H9 (cell line): ENCODE results near the gene EPN1. TPM values are rescaled to one million over a fixed set of nuclear protein-coding genes. Genes with fewer than 3 reads are reported as not detected.

ENCODE experiments used
- DNase-seq: peaks from one replicate; pipeline ENCODE4 v3.0.0-alpha.2; 2017
- H2AFZ ChIP-seq: one replicate; pipeline ENCODE4 v1.6.1; 2013; ENCODE audit warnings: mild to moderate bottlenecking, low read length, control low read depth, moderate library complexity
- H2AK5ac ChIP-seq: 2 replicates; pipeline ENCODE4 v1.6.1; 2013; ENCODE audit warnings: low read length, control low read depth, mixed read lengths; ENCODE audit not compliant: insufficient read length
- H2BK120ac ChIP-seq: one replicate; pipeline ENCODE4 v1.6.1; 2013; ENCODE audit warnings: low read depth, mild to moderate bottlenecking, low read length, control low read depth, inconsistent platforms; ENCODE audit not compliant: poor library complexity, severe bottlenecking
- H2BK12ac ChIP-seq: 2 replicates; pipeline ENCODE4 v1.6.1; 2013; ENCODE audit warnings: low read length, control low read depth, mixed read lengths, low read depth; ENCODE audit not compliant: insufficient read length
- H2BK15ac ChIP-seq: 2 replicates; pipeline ENCODE4 v1.6.1; 2013; ENCODE audit warnings: low read depth, low read length, control low read depth
- H2BK20ac ChIP-seq: one replicate; pipeline ENCODE4 v1.6.1; 2013; ENCODE audit warnings: low read depth, mild to moderate bottlenecking, low read length, control low read depth, inconsistent platforms; ENCODE audit not compliant: poor library complexity, severe bottlenecking
- H2BK5ac ChIP-seq: 2 replicates; pipeline ENCODE4 v1.6.1; 2013; ENCODE audit warnings: low read length, control low read depth, mixed read lengths; ENCODE audit not compliant: insufficient read length
- H3K14ac ChIP-seq: 2 replicates; pipeline ENCODE4 v1.6.1; 2013; ENCODE audit warnings: low read length, control low read depth; ENCODE audit not compliant: insufficient read depth
- H3K18ac ChIP-seq: 2 replicates; pipeline ENCODE4 v1.6.1; 2013; ENCODE audit warnings: low read depth, mild to moderate bottlenecking, mixed read lengths, low read length, control low read depth; ENCODE audit not compliant: insufficient read length
- H3K23ac ChIP-seq: 2 replicates; pipeline ENCODE4 v1.6.1; 2013; ENCODE audit warnings: low read length, control low read depth, mixed read lengths, low read depth; ENCODE audit not compliant: insufficient read length
- H3K23me2 ChIP-seq: 2 replicates; pipeline ENCODE4 v1.6.1; 2013; ENCODE audit warnings: low read depth, mild to moderate bottlenecking, mixed read lengths, low read length, control low read depth; ENCODE audit not compliant: insufficient read length, poor library complexity, severe bottlenecking
- H3K27ac ChIP-seq: 2 replicates; pipeline ENCODE4 v1.5.1; 2013; ENCODE audit warnings: low read length, control low read depth, mixed read lengths, low read depth; ENCODE audit not compliant: insufficient read length
- H3K27me3 ChIP-seq: 2 replicates; pipeline ENCODE4 v1.6.1; 2013; ENCODE audit warnings: low read length, control low read depth, inconsistent platforms; ENCODE audit not compliant: insufficient read depth
- H3K4ac ChIP-seq: 2 replicates; pipeline ENCODE4 v1.6.1; 2013; ENCODE audit warnings: low read depth, mild to moderate bottlenecking, control low read depth, inconsistent platforms, low read length, moderate library complexity
- H3K4me1 ChIP-seq: 2 replicates; pipeline ENCODE4 v1.6.1; 2013; ENCODE audit warnings: low read length, control low read depth, inconsistent platforms; ENCODE audit not compliant: insufficient read depth
- H3K4me2 ChIP-seq: 2 replicates; pipeline ENCODE4 v1.6.1; 2013; ENCODE audit warnings: low read length, control low read depth, mixed read lengths; ENCODE audit not compliant: insufficient read length, insufficient read depth
- H3K56ac ChIP-seq: 2 replicates; pipeline ENCODE4 v1.6.1; 2013; ENCODE audit warnings: low read depth, mild to moderate bottlenecking, mixed read lengths, low read length, control low read depth; ENCODE audit not compliant: insufficient read length
- H3K79me1 ChIP-seq: 2 replicates; pipeline ENCODE4 v1.6.1; 2013; ENCODE audit warnings: low read depth, mild to moderate bottlenecking, moderate library complexity, low read length, control low read depth, inconsistent platforms; ENCODE audit not compliant: insufficient read depth, poor library complexity, severe bottlenecking
- H3K79me2 ChIP-seq: 2 replicates; pipeline ENCODE4 v1.6.1; 2013; ENCODE audit warnings: low read length, control low read depth, inconsistent platforms; ENCODE audit not compliant: insufficient read depth
- H3K9ac ChIP-seq: 2 replicates; pipeline ENCODE4 v1.6.1; 2013; ENCODE audit warnings: low read length, control low read depth, mixed read lengths; ENCODE audit not compliant: insufficient read length; ENCODE audit errors: extremely low read depth
- H3K9me3 ChIP-seq: one replicate; pipeline ENCODE4 v1.6.1; 2013; ENCODE audit warnings: low read depth, low read length, inconsistent platforms; ENCODE audit not compliant: control insufficient read depth
- H3T11ph ChIP-seq: one replicate; pipeline ENCODE4 v1.6.1; 2013; ENCODE audit warnings: mild to moderate bottlenecking, low read length, control low read depth, inconsistent platforms
- H4K20me1 ChIP-seq: one replicate; pipeline ENCODE4 v1.6.1; 2013; ENCODE audit not compliant: control insufficient read depth, insufficient read length, insufficient read depth
- H4K5ac ChIP-seq: 2 replicates; pipeline ENCODE4 v1.6.1; 2013; ENCODE audit warnings: low read depth, mild to moderate bottlenecking, mixed read lengths, low read length, control low read depth; ENCODE audit not compliant: insufficient read length
- H4K8ac ChIP-seq: replicated peaks from 2 replicates; pipeline ENCODE4 v1.6.1; 2013; ENCODE audit warnings: low read length, control low read depth, mixed read lengths, low read depth; ENCODE audit not compliant: insufficient read length
- H4K91ac ChIP-seq: 2 replicates; pipeline ENCODE4 v1.6.1; 2013; ENCODE audit warnings: low read depth, mild to moderate bottlenecking, moderate library complexity, mixed read lengths, low read length, control low read depth; ENCODE audit not compliant: insufficient read length
- H3K27ac Mint-ChIP-seq, 3 experiments: 2 replicates in 2 of 3; 3 replicates in 1 of 3; pipeline ENCODE4 v1.8.0; 2020 to 2021; ENCODE audit warnings: mixed read lengths in 3 of 3, mild to moderate bottlenecking in 1 of 3, moderate library complexity in 1 of 3
- H3K27me3 Mint-ChIP-seq: 2 replicates; pipeline ENCODE4 v1.8.0; 2021; ENCODE audit warnings: low read depth, mild to moderate bottlenecking, moderate library complexity, mixed read lengths
- H3K36me3 Mint-ChIP-seq, 3 experiments: 2 replicates in 2 of 3; 3 replicates in 1 of 3; pipeline ENCODE4 v1.8.0; 2020 to 2021; ENCODE audit warnings: low read depth in 3 of 3, mixed read lengths in 3 of 3; ENCODE audit not compliant: insufficient read depth in 1 of 3
- H3K4me1 Mint-ChIP-seq, 2 experiments: 2 replicates each; pipeline ENCODE4 v1.8.0; 2020; ENCODE audit warnings: mixed read lengths in 2 of 2
- H3K4me3 Mint-ChIP-seq, 2 experiments: 2 replicates in 1 of 2; 3 replicates in 1 of 2; pipeline ENCODE4 v1.8.0; 2020 to 2021; ENCODE audit warnings: mild to moderate bottlenecking in 2 of 2, mixed read lengths in 2 of 2, moderate library complexity in 1 of 2
- H3K9me3 Mint-ChIP-seq, 2 experiments: 2 replicates in 1 of 2; 3 replicates in 1 of 2; pipeline ENCODE4 v1.8.0; 2020; ENCODE audit warnings: mild to moderate bottlenecking in 2 of 2, mixed read lengths in 2 of 2, moderate library complexity in 1 of 2
- WGBS: extraction: QIAGEN DNeasy Blood & Tissue Kit; methylation state at CpG from one replicate; pipeline ENCODE4 v1.1.7; 2013; ENCODE audit warnings: missing lambda C conversion rate, low lambda C conversion rate, mixed read lengths; ENCODE audit not compliant: insufficient read length; ENCODE audit errors: extremely low coverage; 5-methylcytosine and 5-hydroxymethylcytosine counted together
- total RNA-seq: library from RNA; stranded (reverse); gene quantifications from 2 replicates; pipeline ENCODE4 v1.2.1, GENCODE V29; 2021
- TF ChIP-seq, protein P1 (sequence below): fragments of 200-600 bp; sonication (generic); conservative IDR thresholded peaks from 3 replicates; pipeline ENCODE4 v1.8.0; 2021; ENCODE audit warnings: antibody characterized with exemption, mild to moderate bottlenecking

EPN1 gene
- total RNA-seq, 1 experiment from 2014 or later = 159 TPM

DNA sequence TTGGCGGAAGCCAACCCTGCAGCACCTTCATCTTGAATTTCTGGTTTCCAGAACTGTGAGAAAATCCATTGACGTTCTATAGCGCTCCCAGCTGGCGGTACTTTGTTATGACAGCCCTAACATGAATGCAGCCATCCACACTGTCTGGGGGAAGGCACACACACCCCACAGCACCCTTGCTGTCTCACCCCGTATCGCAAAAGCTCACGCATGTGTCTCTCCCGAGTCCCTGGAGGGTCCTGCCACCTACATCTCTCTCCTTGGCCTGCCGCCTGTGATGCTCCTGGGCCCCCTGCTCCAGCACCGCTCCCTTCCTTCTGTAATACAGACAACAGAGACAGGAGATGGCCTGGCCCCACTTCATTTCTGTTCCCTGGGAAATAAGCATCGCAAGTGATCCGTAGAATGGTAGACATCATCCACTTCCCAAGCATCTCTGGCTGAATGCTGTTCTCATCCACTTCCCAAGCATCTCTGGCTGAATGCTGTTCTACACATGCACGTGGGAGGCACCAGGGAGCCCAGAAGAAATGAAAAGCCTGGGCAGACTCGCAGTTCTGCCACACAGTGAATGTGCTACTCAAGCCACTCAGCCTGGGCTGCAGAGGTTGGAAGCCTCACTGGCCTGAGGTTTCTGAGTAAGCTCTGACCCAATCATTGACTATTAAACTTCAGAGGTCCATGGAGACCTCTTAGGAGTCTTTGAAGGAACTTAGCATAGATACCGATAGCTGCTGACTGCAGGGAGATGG lies 29.6 kb downstream of the EPN1 start:
- H3K27me3 Mint-ChIP-seq = peaks cover 31% of the 10 kb centered on the region
- Histone ChIP-seq H3K23ac (no peak overlapping the region), H3K27me3 (no peaks in the 10 kb centered on the region), H3K14ac (no peak overlapping the region), H3K23me2 (no peaks in the 10 kb centered on the region), H3K4ac (no peak overlapping the region), H2AK5ac (no peak overlapping the region), H3K79me2 (no peaks in the 10 kb centered on the region), H2BK15ac (no peak overlapping the region), H3K4me1 (no peaks in the 10 kb centered on the region), H2BK20ac (no peak overlapping the region), H4K8ac (no peak overlapping the region), H2BK5ac (no peak overlapping the region), H3T11ph (no peak overlapping the region), H4K20me1 (no peaks in the 10 kb centered on the region), H3K9me3 (no peaks in the 10 kb centered on the region), H2BK12ac (no peak overlapping the region), H3K56ac (no peak overlapping the region), H3K27ac (no peak overlapping the region), H3K4me2 (no peak overlapping the region), H2AFZ (no peak overlapping the region), H3K9ac (no peak overlapping the region), H3K18ac (no peak overlapping the region), H4K91ac (no peak overlapping the region), H2BK120ac (no peak overlapping the region), H4K5ac (no peak overlapping the region), H3K79me1 (no peaks in the 10 kb centered on the region)
- H3K36me3 Mint-ChIP-seq = peaks cover 29 to 47% (median 43%) of the 10 kb centered on the region in 3 experiments
- no peak overlapping the region for H3K27ac Mint-ChIP-seq
- peak overlapping the region in 1 of 2 experiments; percentile 21; a peak in 1 of 5 replicates for H3K4me3 Mint-ChIP-seq
- no peaks in the 10 kb centered on the region for H3K4me1 Mint-ChIP-seq
- H3K9me3 Mint-ChIP-seq = peaks cover 51 to 84% of the 10 kb centered on the region in 2 experiments
- no CpG with 5 or more reads among the region's 15 CpGs for WGBS
- DNase-seq = no peak
- TF ChIP-seq, protein P1, sequence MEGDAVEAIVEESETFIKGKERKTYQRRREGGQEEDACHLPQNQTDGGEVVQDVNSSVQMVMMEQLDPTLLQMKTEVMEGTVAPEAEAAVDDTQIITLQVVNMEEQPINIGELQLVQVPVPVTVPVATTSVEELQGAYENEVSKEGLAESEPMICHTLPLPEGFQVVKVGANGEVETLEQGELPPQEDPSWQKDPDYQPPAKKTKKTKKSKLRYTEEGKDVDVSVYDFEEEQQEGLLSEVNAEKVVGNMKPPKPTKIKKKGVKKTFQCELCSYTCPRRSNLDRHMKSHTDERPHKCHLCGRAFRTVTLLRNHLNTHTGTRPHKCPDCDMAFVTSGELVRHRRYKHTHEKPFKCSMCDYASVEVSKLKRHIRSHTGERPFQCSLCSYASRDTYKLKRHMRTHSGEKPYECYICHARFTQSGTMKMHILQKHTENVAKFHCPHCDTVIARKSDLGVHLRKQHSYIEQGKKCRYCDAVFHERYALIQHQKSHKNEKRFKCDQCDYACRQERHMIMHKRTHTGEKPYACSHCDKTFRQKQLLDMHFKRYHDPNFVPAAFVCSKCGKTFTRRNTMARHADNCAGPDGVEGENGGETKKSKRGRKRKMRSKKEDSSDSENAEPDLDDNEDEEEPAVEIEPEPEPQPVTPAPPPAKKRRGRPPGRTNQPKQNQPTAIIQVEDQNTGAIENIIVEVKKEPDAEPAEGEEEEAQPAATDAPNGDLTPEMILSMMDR = peak; percentile 21; the same call in 2 of the 3 replicates
